ENCODE data around the gene ARMC2.

The ARMC2 gene

DNA sequence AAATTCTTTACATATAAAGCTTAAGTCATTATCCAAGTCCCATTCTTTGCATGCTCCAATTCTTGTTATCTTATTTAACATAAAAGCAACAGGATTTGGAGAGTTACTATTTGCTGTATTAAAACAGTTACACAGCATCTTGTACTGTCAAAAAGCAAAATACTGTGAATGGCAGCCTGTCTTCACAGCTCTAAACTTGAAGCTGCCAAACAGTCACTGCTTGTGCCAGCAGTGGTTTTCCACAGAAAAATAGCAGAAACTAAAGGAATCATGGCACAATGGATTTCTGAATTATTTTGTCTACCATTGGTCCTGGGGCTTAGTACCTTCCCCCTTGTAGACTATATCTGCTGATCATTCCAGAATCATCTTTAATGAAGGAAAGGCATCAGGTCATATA, 138.9 kb downstream of the ARMC2 start:
- Histone ChIP-seq H3K4me1 (ENCODE audit: control insufficient read depth, insufficient read depth, low read length) (no peaks in the 10 kb centered on the region), H3K4me3 (ENCODE audit: low read length) (no peak overlapping the region), H3K27ac (ENCODE audit: low read length) (no peak overlapping the region), H3K27me3 (ENCODE audit: control insufficient read depth, insufficient read depth, low read length) (no peaks in the 10 kb centered on the region), H3K9me3 (ENCODE audit: control insufficient read depth, insufficient read depth, low read length) (no peaks in the 10 kb centered on the region), H3K36me3 (ENCODE audit: control insufficient read depth, insufficient read depth, low read length) (no peaks in the 10 kb centered on the region)
- DNase-seq (ENCODE audit: low read depth, low spot score), result no peak

DNA sequence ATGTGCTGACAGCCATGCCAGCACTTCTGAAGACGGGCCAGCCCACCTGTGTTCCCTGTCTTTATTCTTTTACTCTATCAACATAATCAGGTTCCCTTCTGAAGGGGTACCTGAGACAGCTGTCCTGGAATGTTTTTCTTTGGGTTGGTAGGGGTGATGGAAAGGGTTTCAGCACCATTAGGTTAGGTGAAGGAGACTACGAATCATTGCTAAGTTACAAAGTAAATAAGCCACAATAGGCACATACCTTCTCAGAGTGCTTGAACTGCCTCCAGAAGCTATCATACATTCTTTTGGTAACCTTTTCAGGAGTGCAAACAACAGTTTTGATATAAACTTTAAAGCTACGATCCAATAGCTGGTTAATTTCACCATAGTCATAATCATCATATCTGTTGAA, 140.1 kb downstream of the ARMC2 start:
- H3K27me3 ChIP-seq (ENCODE audit: control insufficient read depth, insufficient read depth, low read length), result no peaks in the 10 kb centered on the region
- WGBS (ENCODE audit: insufficient coverage, insufficient read length), result no CpG with 5 or more reads among the region's 3 CpGs
- H3K36me3 ChIP-seq (ENCODE audit: control insufficient read depth, insufficient read depth, low read length), result no peaks in the 10 kb centered on the region
- no peaks in the 10 kb centered on the region for H3K4me1 ChIP-seq (ENCODE audit: control insufficient read depth, insufficient read depth, low read length)
- H3K4me3 ChIP-seq (ENCODE audit: low read length), result no peak overlapping the region
- no peak for DNase-seq (ENCODE audit: low read depth, low spot score)
- H3K27ac ChIP-seq (ENCODE audit: low read length), result no peak overlapping the region
- no peaks in the 10 kb centered on the region for H3K9me3 ChIP-seq (ENCODE audit: control insufficient read depth, insufficient read depth, low read length)

DNA sequence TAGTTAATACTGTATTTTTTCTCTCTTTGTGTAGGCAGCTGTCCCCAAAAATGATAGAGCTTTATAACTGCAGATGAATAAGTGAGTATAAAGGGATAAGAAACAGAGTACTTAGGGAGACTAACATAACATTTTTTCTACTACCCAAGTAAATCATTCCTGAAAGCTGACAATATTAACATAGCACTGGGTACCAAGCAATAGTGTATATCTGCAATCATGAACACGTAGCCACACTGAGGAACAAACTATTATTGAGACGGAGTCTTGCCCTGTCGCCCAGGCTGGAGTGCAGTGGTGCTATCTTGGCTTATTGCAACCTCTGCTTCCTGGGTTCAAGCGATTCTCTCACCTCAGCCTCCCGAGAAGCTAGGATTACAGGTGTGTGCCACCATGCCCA, 140.5 kb downstream of the ARMC2 start:
- Histone ChIP-seq H3K9me3 (ENCODE audit: control insufficient read depth, insufficient read depth, low read length) (no peaks in the 10 kb centered on the region), H3K4me1 (ENCODE audit: control insufficient read depth, insufficient read depth, low read length) (no peaks in the 10 kb centered on the region), H3K27me3 (ENCODE audit: control insufficient read depth, insufficient read depth, low read length) (no peaks in the 10 kb centered on the region), H3K27ac (ENCODE audit: low read length) (no peak overlapping the region), H3K4me3 (ENCODE audit: low read length) (no peak overlapping the region), H3K36me3 (ENCODE audit: control insufficient read depth, insufficient read depth, low read length) (no peaks in the 10 kb centered on the region)
- DNase-seq (ENCODE audit: low read depth, low spot score), result no peak
- no CpG with 5 or more reads among the region's 5 CpGs for WGBS (ENCODE audit: insufficient coverage, insufficient read length)

DNA sequence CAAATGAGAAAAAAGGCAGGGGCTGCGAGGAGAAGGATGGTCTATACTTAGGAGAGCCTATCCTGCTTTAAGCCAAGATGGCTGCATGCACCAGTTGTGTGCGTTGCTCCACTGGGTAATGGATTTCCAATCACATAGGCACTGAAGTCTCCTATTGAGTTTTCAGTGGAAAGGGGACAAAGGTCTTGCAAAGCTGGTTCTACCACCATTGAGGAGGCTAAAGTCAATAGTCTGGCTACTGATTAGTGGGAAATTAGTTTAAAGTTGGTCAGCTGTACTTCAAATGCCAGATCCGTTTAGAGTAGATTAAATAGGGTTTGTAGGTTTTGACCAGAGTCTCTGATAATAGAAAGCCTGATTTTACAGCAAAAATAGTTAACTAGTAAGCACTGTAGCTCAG, 141.5 kb downstream of the ARMC2 start:
- DNase-seq (ENCODE audit: low read depth, low spot score), result no peak
- H3K4me3 ChIP-seq (ENCODE audit: low read length), result no peak overlapping the region
- no peak overlapping the region for H3K27ac ChIP-seq (ENCODE audit: low read length)
- H3K27me3 ChIP-seq (ENCODE audit: control insufficient read depth, insufficient read depth, low read length), result no peaks in the 10 kb centered on the region
- no peaks in the 10 kb centered on the region for H3K4me1 ChIP-seq (ENCODE audit: control insufficient read depth, insufficient read depth, low read length)
- H3K9me3 ChIP-seq (ENCODE audit: control insufficient read depth, insufficient read depth, low read length), result no peaks in the 10 kb centered on the region
- no CpG with 5 or more reads among the region's 3 CpGs for WGBS (ENCODE audit: insufficient coverage, insufficient read length)
- H3K36me3 ChIP-seq (ENCODE audit: control insufficient read depth, insufficient read depth, low read length), result no peaks in the 10 kb centered on the region

DNA sequence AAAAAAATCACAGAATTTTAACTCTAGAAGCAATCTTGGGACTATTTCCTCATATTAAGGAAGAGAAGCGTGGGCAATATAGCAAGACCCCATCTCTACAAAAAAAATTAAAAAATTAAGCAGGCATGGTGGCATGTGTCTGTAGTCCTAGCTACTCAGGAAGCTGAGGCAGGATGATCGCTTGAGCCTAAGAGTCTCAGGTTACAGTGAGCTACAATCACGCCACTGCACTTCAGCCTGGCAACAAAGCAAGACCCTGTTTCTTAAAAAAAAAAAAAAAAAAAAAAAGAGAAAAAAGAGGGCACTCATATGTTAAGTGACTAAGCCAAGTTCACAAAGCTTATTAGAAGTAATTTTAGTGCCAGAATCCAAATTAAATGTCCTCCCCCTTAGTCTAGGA, 145.7 kb downstream of the ARMC2 start:
- no peaks in the 10 kb centered on the region for H3K27me3 ChIP-seq (ENCODE audit: control insufficient read depth, insufficient read depth, low read length)
- no peak overlapping the region for H3K27ac ChIP-seq (ENCODE audit: low read length)
- H3K36me3 ChIP-seq (ENCODE audit: control insufficient read depth, insufficient read depth, low read length), result no peaks in the 10 kb centered on the region
- no peak for DNase-seq (ENCODE audit: low read depth, low spot score)
- H3K4me3 ChIP-seq (ENCODE audit: low read length), result no peak overlapping the region
- WGBS (ENCODE audit: insufficient coverage, insufficient read length), result no CpG with 5 or more reads among the region's 3 CpGs
- H3K9me3 ChIP-seq (ENCODE audit: control insufficient read depth, insufficient read depth, low read length), result no peaks in the 10 kb centered on the region
- no peaks in the 10 kb centered on the region for H3K4me1 ChIP-seq (ENCODE audit: control insufficient read depth, insufficient read depth, low read length)

DNA sequence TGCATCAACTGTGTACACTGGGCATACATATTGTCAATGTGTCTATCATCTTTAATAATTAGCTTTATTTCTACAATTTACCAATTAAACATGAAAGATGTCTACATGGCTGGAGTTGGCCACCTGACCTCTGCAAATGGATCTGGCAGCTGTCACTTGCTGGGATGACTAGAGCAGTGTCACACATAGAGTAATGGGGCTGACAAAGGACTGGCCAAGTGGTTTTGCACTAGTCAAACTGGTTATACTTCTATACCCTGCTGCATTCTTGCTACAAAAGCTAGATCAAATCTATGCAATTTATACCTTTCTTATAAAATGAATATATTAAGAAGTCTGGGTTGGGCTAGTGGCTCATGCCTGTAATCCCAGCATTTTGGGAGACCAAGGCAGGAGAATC, 147.1 kb downstream of the ARMC2 start:
- H3K36me3 ChIP-seq (ENCODE audit: control insufficient read depth, insufficient read depth, low read length), result no peaks in the 10 kb centered on the region
- no peak overlapping the region for H3K27ac ChIP-seq (ENCODE audit: low read length)
- no peaks in the 10 kb centered on the region for H3K9me3 ChIP-seq (ENCODE audit: control insufficient read depth, insufficient read depth, low read length)
- no peak for DNase-seq (ENCODE audit: low read depth, low spot score)
- H3K4me3 ChIP-seq (ENCODE audit: low read length), result no peak overlapping the region
- H3K27me3 ChIP-seq (ENCODE audit: control insufficient read depth, insufficient read depth, low read length), result no peaks in the 10 kb centered on the region
- no peaks in the 10 kb centered on the region for H3K4me1 ChIP-seq (ENCODE audit: control insufficient read depth, insufficient read depth, low read length)

DNA sequence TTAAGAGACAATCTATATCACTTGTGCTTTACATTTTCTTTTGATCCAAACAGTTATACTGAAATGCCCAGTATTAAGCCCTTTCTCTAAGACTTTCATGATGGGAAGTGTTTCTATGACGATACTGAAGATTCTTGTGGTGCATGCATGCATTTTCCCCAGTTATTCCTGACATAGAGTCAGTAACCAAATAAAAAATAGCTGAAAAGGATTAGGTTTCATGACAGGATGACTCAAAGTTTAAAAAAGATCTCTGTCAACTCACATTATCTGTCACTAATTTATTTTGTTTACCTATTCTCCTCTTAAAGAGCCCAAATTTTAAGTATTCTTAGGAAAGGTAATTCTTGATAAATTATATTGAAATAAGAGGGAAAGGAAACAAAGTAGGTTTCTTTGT, 148.0 kb downstream of the ARMC2 start:
- H3K9me3 ChIP-seq (ENCODE audit: control insufficient read depth, insufficient read depth, low read length), result no peaks in the 10 kb centered on the region
- DNase-seq (ENCODE audit: low read depth, low spot score), result no peak
- no peaks in the 10 kb centered on the region for H3K27me3 ChIP-seq (ENCODE audit: control insufficient read depth, insufficient read depth, low read length)
- no peaks in the 10 kb centered on the region for H3K4me1 ChIP-seq (ENCODE audit: control insufficient read depth, insufficient read depth, low read length)
- H3K36me3 ChIP-seq (ENCODE audit: control insufficient read depth, insufficient read depth, low read length), result no peaks in the 10 kb centered on the region
- no CpG with 5 or more reads among the region's 1 CpG for WGBS (ENCODE audit: insufficient coverage, insufficient read length)
- no peak overlapping the region for H3K27ac ChIP-seq (ENCODE audit: low read length)
- no peak overlapping the region for H3K4me3 ChIP-seq (ENCODE audit: low read length)

DNA sequence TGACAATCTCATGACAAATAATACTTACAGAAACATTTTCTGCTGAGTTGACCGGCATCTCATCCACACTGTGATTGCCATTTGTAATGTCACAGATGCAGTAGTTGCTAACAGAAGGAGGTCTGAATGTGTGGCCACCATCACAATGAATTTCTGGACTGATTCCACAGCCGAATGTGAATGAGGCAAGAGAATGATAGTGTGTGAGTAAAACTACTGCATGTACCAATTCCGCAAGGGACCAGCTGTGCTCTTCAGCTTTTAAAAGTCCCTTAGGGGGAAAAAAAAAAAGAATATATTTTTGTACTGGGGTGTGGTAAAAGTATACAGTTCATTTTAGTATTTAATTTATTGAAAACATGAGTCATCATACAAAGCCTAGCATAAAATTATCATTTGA, 150.3 kb downstream of the ARMC2 start:
- no peaks in the 10 kb centered on the region for H3K36me3 ChIP-seq (ENCODE audit: control insufficient read depth, insufficient read depth, low read length)
- DNase-seq (ENCODE audit: low read depth, low spot score), result no peak
- no peak overlapping the region for H3K27ac ChIP-seq (ENCODE audit: low read length)
- no peaks in the 10 kb centered on the region for H3K4me1 ChIP-seq (ENCODE audit: control insufficient read depth, insufficient read depth, low read length)
- H3K4me3 ChIP-seq (ENCODE audit: low read length), result no peak overlapping the region
- WGBS (ENCODE audit: insufficient coverage, insufficient read length), result no CpG with 5 or more reads among the region's 3 CpGs
- H3K9me3 ChIP-seq (ENCODE audit: control insufficient read depth, insufficient read depth, low read length), result no peaks in the 10 kb centered on the region
- H3K27me3 ChIP-seq (ENCODE audit: control insufficient read depth, insufficient read depth, low read length), result no peaks in the 10 kb centered on the region

DNA sequence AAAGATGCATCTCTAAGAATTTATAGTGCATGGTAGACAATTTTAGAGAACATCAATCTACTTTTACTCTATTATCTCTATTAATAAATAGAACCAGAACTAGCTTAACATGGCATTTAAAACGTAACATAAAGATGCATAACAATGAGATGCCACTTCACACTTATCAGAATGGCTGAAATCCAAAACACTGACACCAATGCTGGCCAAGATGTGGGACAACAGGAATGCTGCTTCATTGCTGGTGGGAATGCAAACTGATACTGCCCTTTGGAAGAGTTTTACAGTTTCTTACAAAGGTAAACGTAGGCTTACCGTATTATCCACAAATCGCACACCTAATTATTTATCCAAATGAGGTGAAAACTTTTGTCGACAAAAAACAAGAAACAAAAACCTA, 151.2 kb downstream of the ARMC2 start:
- no peak for DNase-seq (ENCODE audit: low read depth, low spot score)
- Histone ChIP-seq H3K9me3 (ENCODE audit: control insufficient read depth, insufficient read depth, low read length) (no peaks in the 10 kb centered on the region), H3K36me3 (ENCODE audit: control insufficient read depth, insufficient read depth, low read length) (no peaks in the 10 kb centered on the region), H3K27ac (ENCODE audit: low read length) (no peak overlapping the region), H3K4me3 (ENCODE audit: low read length) (no peak overlapping the region), H3K27me3 (ENCODE audit: control insufficient read depth, insufficient read depth, low read length) (no peaks in the 10 kb centered on the region), H3K4me1 (ENCODE audit: control insufficient read depth, insufficient read depth, low read length) (no peaks in the 10 kb centered on the region)
- no CpG with 5 or more reads among the region's 5 CpGs for WGBS (ENCODE audit: insufficient coverage, insufficient read length)

DNA sequence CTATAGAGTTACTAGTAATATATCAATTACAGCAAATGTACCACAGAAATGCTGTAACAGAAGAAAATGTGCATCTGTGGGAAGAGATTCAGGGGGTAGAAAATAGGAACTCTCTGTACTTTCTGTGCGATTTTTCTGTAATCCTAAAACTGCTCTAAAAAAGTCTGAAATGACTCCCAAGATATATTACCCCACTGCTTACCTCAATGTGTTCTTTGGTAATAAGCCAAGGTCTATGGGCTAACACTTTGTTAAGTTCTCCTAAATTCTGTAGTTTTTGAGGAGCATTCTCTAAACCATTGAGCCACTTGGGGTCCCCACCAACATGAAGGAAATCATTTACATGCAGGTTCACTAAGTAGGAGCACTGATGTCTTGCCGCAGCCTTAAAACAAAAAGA, 152.1 kb downstream of the ARMC2 start:
- H3K4me3 ChIP-seq (ENCODE audit: low read length), result no peak overlapping the region
- no peaks in the 10 kb centered on the region for H3K4me1 ChIP-seq (ENCODE audit: control insufficient read depth, insufficient read depth, low read length)
- H3K27ac ChIP-seq (ENCODE audit: low read length), result no peak overlapping the region
- H3K36me3 ChIP-seq (ENCODE audit: control insufficient read depth, insufficient read depth, low read length), result no peaks in the 10 kb centered on the region
- H3K9me3 ChIP-seq (ENCODE audit: control insufficient read depth, insufficient read depth, low read length), result no peaks in the 10 kb centered on the region
- DNase-seq (ENCODE audit: low read depth, low spot score), result no peak
- WGBS (ENCODE audit: insufficient coverage, insufficient read length), result no CpG with 5 or more reads among the region's 2 CpGs
- H3K27me3 ChIP-seq (ENCODE audit: control insufficient read depth, insufficient read depth, low read length), result no peaks in the 10 kb centered on the region

DNA sequence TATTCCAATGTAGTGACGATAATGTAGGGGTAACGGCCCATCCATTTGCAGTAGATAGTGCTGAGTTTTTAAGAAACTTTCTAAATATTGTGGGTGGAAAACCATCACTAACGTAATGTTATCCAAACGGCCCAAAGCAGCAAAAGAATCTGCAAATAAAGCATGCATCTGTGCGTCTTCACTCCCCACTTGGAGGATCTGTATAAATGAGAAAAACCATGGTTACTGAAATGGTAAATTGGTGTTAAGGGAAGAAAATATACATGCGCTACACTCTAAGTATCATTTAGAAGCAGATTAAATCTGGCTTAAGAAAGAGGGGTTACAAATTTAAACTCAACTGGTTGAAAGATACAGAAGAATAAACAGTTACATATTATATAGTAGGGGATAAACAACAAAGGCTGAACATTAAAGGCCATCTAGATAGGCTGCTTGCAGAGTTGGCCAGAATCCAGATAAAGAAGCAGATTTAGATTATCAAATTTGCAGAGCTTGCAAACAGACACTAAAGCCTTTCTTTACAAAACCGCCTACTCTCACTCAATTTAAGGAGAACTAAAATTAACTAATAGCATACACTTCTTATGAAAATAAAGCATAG, 153.2 kb downstream of the ARMC2 start:
- no peak overlapping the region for H3K4me3 ChIP-seq (ENCODE audit: low read length)
- no peak overlapping the region for H3K27ac ChIP-seq (ENCODE audit: low read length)
- no peaks in the 10 kb centered on the region for H3K27me3 ChIP-seq (ENCODE audit: control insufficient read depth, insufficient read depth, low read length)
- no peaks in the 10 kb centered on the region for H3K36me3 ChIP-seq (ENCODE audit: control insufficient read depth, insufficient read depth, low read length)
- no CpG with 5 or more reads among the region's 7 CpGs for WGBS (ENCODE audit: insufficient coverage, insufficient read length)
- H3K9me3 ChIP-seq (ENCODE audit: control insufficient read depth, insufficient read depth, low read length), result no peaks in the 10 kb centered on the region
- H3K4me1 ChIP-seq (ENCODE audit: control insufficient read depth, insufficient read depth, low read length), result no peaks in the 10 kb centered on the region
- DNase-seq (ENCODE audit: low read depth, low spot score), result no peak
